Measurements from ENCODE around the gene CXCL14. TPM values are rescaled to one million over a fixed set of nuclear protein-coding genes. Genes with fewer than 3 reads are reported as not detected.

The CXCL14 gene
- total RNA-seq, 1 experiment from 2014 or later = not detected

GRCh38 chr5:135625486-135625885 lies 46.7 kb upstream of the CXCL14 start:
- H3K27me3 ChIP-seq (ENCODE audit: low read length) = 0 out of 2 replicates have a peak, but pooled peaks cover 12% of the 10 kb centered on the region
- DNase-seq = no peak
- H3K4me1 ChIP-seq (ENCODE audit: insufficient read depth, low read length) = no peaks in the 10 kb centered on the region
- H3K36me3 ChIP-seq (ENCODE audit: low read depth, low read length) = no peaks in the 10 kb centered on the region
- no peaks in the 10 kb centered on the region for H3K9me3 ChIP-seq (ENCODE audit: low read length)
- no peak overlapping the region for H3K4me3 ChIP-seq (ENCODE audit: low read length)
- H3K79me2 ChIP-seq (ENCODE audit: low read length) = no peaks in the 10 kb centered on the region
- CTCF ChIA-PET = no interaction called here
- POLR2A ChIA-PET (ENCODE audit: unreplicated experiment) = no interaction called here
- H3F3A ChIP-seq (ENCODE audit: low read length, unreplicated experiment) = no peaks in the 10 kb centered on the region
- TF ChIP-seq EZH2phosphoT487 (IDR thresholded peaks at IDR 0.05; ENCODE audit: borderline replicate concordance, low read length) (no peak), EZH2 (IDR thresholded peaks at IDR 0.05; ENCODE audit: low read length, unreplicated experiment) (no peak)
- TF ChIP-seq, protein P1, sequence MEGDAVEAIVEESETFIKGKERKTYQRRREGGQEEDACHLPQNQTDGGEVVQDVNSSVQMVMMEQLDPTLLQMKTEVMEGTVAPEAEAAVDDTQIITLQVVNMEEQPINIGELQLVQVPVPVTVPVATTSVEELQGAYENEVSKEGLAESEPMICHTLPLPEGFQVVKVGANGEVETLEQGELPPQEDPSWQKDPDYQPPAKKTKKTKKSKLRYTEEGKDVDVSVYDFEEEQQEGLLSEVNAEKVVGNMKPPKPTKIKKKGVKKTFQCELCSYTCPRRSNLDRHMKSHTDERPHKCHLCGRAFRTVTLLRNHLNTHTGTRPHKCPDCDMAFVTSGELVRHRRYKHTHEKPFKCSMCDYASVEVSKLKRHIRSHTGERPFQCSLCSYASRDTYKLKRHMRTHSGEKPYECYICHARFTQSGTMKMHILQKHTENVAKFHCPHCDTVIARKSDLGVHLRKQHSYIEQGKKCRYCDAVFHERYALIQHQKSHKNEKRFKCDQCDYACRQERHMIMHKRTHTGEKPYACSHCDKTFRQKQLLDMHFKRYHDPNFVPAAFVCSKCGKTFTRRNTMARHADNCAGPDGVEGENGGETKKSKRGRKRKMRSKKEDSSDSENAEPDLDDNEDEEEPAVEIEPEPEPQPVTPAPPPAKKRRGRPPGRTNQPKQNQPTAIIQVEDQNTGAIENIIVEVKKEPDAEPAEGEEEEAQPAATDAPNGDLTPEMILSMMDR (conservative IDR thresholded peaks at IDR 0.05; ENCODE audit: low read depth, low read length) = no peak
- no TSS peak for BruUV-seq (replicated peaks)
- no peaks in the 10 kb centered on the region for H4K20me1 ChIP-seq (ENCODE audit: low read length)
- H2AFZ ChIP-seq (ENCODE audit: low read length) = no peak overlapping the region
- H3K27ac ChIP-seq (ENCODE audit: low read length) = no peak overlapping the region
- intact Hi-C loops (cut with micrococcal nuclease) = no loop called here
- H3K4me2 ChIP-seq (ENCODE audit: low read length) = no peak overlapping the region
- no peaks in the 10 kb centered on the region for H3K9me2 ChIP-seq (replicated peaks; ENCODE audit: low read length)
- no peak for ATAC-seq
- no peak overlapping the region for H3K9ac ChIP-seq (ENCODE audit: low read length)

GRCh38 chr5:135625061-135625460 lies 46.3 kb upstream of the CXCL14 start:
- H3F3A ChIP-seq (ENCODE audit: low read length, unreplicated experiment) = no peaks in the 10 kb centered on the region
- H3K4me1 ChIP-seq (ENCODE audit: insufficient read depth, low read length) = no peaks in the 10 kb centered on the region
- H3K9ac ChIP-seq (ENCODE audit: low read length) = no peak overlapping the region
- CTCF ChIA-PET = no interaction called here
- no peaks in the 10 kb centered on the region for H3K36me3 ChIP-seq (ENCODE audit: low read depth, low read length)
- ATAC-seq (no peak), DNase-seq (no peak)
- POLR2A ChIA-PET (ENCODE audit: unreplicated experiment) = no interaction called here
- H4K20me1 ChIP-seq (ENCODE audit: low read length) = no peaks in the 10 kb centered on the region
- intact Hi-C loops (cut with micrococcal nuclease) = no loop called here
- 0 out of 2 replicates have a peak, but pooled peaks cover 11% of the 10 kb centered on the region for H3K27me3 ChIP-seq (ENCODE audit: low read length)
- TF ChIP-seq, protein P1 (conservative IDR thresholded peaks at IDR 0.05; ENCODE audit: low read depth, low read length) = no peak
- TF ChIP-seq EZH2 (IDR thresholded peaks at IDR 0.05; ENCODE audit: low read length, unreplicated experiment) (no peak), EZH2phosphoT487 (IDR thresholded peaks at IDR 0.05; ENCODE audit: borderline replicate concordance, low read length) (no peak)
- BruUV-seq (replicated peaks) = no TSS peak
- H2AFZ ChIP-seq (ENCODE audit: low read length) = no peak overlapping the region
- no peak overlapping the region for H3K27ac ChIP-seq (ENCODE audit: low read length)
- no peak overlapping the region for H3K4me2 ChIP-seq (ENCODE audit: low read length)
- no peaks in the 10 kb centered on the region for H3K9me3 ChIP-seq (ENCODE audit: low read length)
- no peaks in the 10 kb centered on the region for H3K79me2 ChIP-seq (ENCODE audit: low read length)
- H3K9me2 ChIP-seq (replicated peaks; ENCODE audit: low read length) = no peaks in the 10 kb centered on the region
- H3K4me3 ChIP-seq (ENCODE audit: low read length) = no peak overlapping the region

GRCh38 chr5:135623186-135623715 lies 44.5 kb upstream of the CXCL14 start:
- TF ChIP-seq EZH2 (IDR thresholded peaks at IDR 0.05; ENCODE audit: low read length, unreplicated experiment) = no peak
- no peak for TF ChIP-seq EZH2phosphoT487 (IDR thresholded peaks at IDR 0.05; ENCODE audit: borderline replicate concordance, low read length)
- ATAC-seq = no peak
- no peaks in the 10 kb centered on the region for H3K4me1 ChIP-seq (ENCODE audit: insufficient read depth, low read length)
- H3K27me3 ChIP-seq (ENCODE audit: low read length) = no peaks in the 10 kb centered on the region
- no peak overlapping the region for H3K9ac ChIP-seq (ENCODE audit: low read length)
- ChIA-PET CTCF (no interaction called here), POLR2A (ENCODE audit: unreplicated experiment) (no interaction called here)
- H3K27ac ChIP-seq (ENCODE audit: low read length) = no peak overlapping the region
- 0 out of 2 replicates have a peak, but pooled peaks cover 2% of the 10 kb centered on the region for H3K9me3 ChIP-seq (ENCODE audit: low read length)
- BruUV-seq (replicated peaks) = no TSS peak
- intact Hi-C loops (cut with micrococcal nuclease) = no loop called here
- H4K20me1 ChIP-seq (ENCODE audit: low read length) = no peaks in the 10 kb centered on the region
- H3K36me3 ChIP-seq (ENCODE audit: low read depth, low read length) = no peaks in the 10 kb centered on the region
- H3K79me2 ChIP-seq (ENCODE audit: low read length) = no peaks in the 10 kb centered on the region
- no peaks in the 10 kb centered on the region for H3K9me2 ChIP-seq (replicated peaks; ENCODE audit: low read length)
- no peak overlapping the region for H3K4me2 ChIP-seq (ENCODE audit: low read length)
- no peak overlapping the region for H3K4me3 ChIP-seq (ENCODE audit: low read length)
- no peak overlapping the region for H2AFZ ChIP-seq (ENCODE audit: low read length)
- no peaks in the 10 kb centered on the region for H3F3A ChIP-seq (ENCODE audit: low read length, unreplicated experiment)
- no peak for DNase-seq

All from PC-3 (cell line).